H1 (cell line): ENCODE measurements around the gene GNB1L. TPM values are rescaled to one million over a fixed set of nuclear protein-coding genes. Genes with fewer than 3 reads are reported as not detected.

Experiments
- CHD7 ChIP-seq: fragments of 300-600 bp; sonication (generic); IDR thresholded peaks from 2 replicates; pipeline ENCODE4 v1.7.1; 2012; ENCODE audit warnings: low read length, moderate library complexity, mild to moderate bottlenecking, inconsistent platforms; ENCODE audit not compliant: insufficient replicate concordance
- FOSL1 ChIP-seq: IDR thresholded peaks from 2 replicates; pipeline ENCODE4 v1.6.1; 2011; ENCODE audit warnings: mild to moderate bottlenecking, low read depth, low read length, moderate library complexity; ENCODE audit not compliant: insufficient read depth
- KDM1A ChIP-seq: fragments of 200-600, 300-600 bp; sonication (generic); IDR thresholded peaks from 2 replicates; pipeline ENCODE4 v1.7.1; 2016; ENCODE audit warnings: mild to moderate bottlenecking, low read length, borderline replicate concordance
- SUZ12 ChIP-seq: fragments of 200-600 bp; sonication (generic); IDR thresholded peaks from 2 replicates; pipeline ENCODE4 v1.6.1; 2012; ENCODE audit warnings: mild to moderate bottlenecking, inconsistent platforms, low read length, moderate library complexity, mixed read lengths
- TCF12 ChIP-seq: IDR thresholded peaks from 2 replicates; pipeline ENCODE4 v1.6.1; 2011; ENCODE audit warnings: low read depth, mild to moderate bottlenecking, low read length
- polyA plus RNA-seq, 7 experiments: library from polyadenylated mRNA; depleted of rRNA in 3 of 7; stranded (reverse) in 5 of 7; unstranded in 2 of 7; fragments of >200 nt in 5 of 7; fragments of 200-250 nt in 2 of 7; gene quantifications; 1 replicate in 5 of 7; 2 replicates in 1 of 7; 4 replicates in 1 of 7; pipeline versions ENCODE4 v1.2.1 to v1.2.3, GENCODE V29; 2011 to 2013; ENCODE audit warnings: missing spikeins in 2 of 7, mixed read lengths in 2 of 7
- total RNA-seq: library from RNA; stranded (reverse); fragmentation: NEBNext Ultra II Directional; extraction: Animal tissue kit (Norgen Biotek cat#: 25700); gene quantifications from 2 replicates; pipeline ENCODE4 v1.2.1, GENCODE V29; 2021

GNB1L gene
- total and polyA plus RNA-seq, 2 of the 8 experiments (the other 6 are each of a cell fraction or from before 2014, with no cell fraction given), result 14.0 to 15.6 TPM

- TF ChIP-seq CHD7 (no peak), FOSL1 (0 out of 2 replicates have a peak, but pooled peaks have one; percentile 28), SUZ12 (peak; percentile 95), KDM1A (peak; percentile 53; the same call in 1 of the 2 replicates), TCF12 (no peak)
These were observed 87.9 kb downstream of the GNB1L start (continued) for GRCh38 chr22:19766511-19767426.
